ENCODE results near the gene RASA3. TPM values are rescaled to one million over a fixed set of nuclear protein-coding genes. Genes with fewer than 3 reads are reported as not detected.

Gene RASA3
- total RNA-seq, 1 donor from 2014 or later: 41.1 TPM

DNA sequence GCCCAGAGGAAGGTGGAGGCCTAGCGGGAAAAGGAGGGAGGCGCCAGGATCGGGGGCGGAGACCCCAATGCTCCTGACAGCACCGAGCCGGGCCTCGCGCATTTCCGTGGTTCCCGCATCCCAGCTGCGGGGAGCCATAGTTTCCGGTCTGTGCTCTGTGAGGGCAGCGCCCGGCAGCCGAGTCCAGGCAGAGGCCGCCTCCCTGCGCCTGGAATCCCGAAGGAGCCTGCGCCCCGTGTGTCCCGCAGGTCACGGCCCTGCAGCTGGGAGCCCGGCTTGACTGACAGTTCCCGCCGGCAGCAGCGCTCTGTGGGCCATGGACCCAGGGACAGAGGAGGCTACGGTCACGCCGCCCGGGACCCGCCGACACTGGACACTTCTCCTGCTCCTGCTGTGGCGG lies 84.0 kb downstream of the RASA3 start:
- peaks cover 71% of the 10 kb centered on the region for H4K20me1 ChIP-seq (ENCODE audit: insufficient read depth, low read length)
- H3K9me3 Mint-ChIP-seq (ENCODE audit: unreplicated experiment): no peaks in the 10 kb centered on the region

DNA sequence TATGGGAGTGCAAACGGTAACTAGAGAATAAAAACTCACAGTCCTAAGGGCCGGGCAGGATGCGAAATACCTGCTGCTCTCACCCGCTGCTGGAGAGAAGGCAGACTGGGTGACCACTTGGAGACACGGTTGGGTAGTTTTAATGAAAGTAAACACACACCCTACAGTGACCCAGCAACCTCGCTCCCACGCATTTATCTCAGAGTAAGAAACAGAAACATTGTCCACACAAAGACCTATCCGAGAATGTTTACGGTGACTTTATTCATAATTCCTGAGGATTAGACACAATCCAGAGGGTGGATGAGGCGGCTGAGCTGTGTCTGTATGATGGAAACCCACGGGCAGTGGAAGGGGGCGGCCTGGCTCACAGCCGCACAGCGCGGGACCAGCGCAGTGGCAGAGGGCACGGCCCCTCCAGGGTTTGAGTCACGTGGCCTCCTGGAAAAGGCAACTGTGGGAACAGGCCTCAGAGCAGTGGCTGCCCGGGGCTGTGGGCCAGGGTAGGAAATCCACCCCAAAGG lies 85.0 kb downstream of the RASA3 start:
- Mint-ChIP-seq H3K9me3 (ENCODE audit: unreplicated experiment) (no peaks in the 10 kb centered on the region), H3K27me3 (ENCODE audit: low read depth, unreplicated experiment) (no peaks in the 10 kb centered on the region), H3K36me3 (ENCODE audit: low read depth, unreplicated experiment) (peaks cover 10% of the 10 kb centered on the region), H3K4me1 (ENCODE audit: low read depth, unreplicated experiment) (peaks cover 19% of the 10 kb centered on the region), H3K27ac (ENCODE audit: unreplicated experiment) (no peak overlapping the region), H3K4me3 (ENCODE audit: unreplicated experiment) (no peak overlapping the region)
- H3K9me3 ChIP-seq (ENCODE audit: insufficient read depth, low read depth, low read length): no peaks in the 10 kb centered on the region
- no peaks in the 10 kb centered on the region for H3K27me3 ChIP-seq (ENCODE audit: insufficient read depth, low read length)
- no peak overlapping the region for H2AFZ ChIP-seq (ENCODE audit: low read depth, low read length)
- no peaks in the 10 kb centered on the region for H3K36me3 ChIP-seq (ENCODE audit: insufficient read depth, low read length)
- peaks cover 72% of the 10 kb centered on the region for H4K20me1 ChIP-seq (ENCODE audit: insufficient read depth, low read length)
- H3K4me2 ChIP-seq (ENCODE audit: low read length): no peak overlapping the region
- no peak for FAIRE-seq
- DNase-seq (ENCODE audit: low read depth): peak; percentile 44
- no peak overlapping the region for H3K9ac ChIP-seq (ENCODE audit: low read length)
- TF ChIP-seq, protein P1, sequence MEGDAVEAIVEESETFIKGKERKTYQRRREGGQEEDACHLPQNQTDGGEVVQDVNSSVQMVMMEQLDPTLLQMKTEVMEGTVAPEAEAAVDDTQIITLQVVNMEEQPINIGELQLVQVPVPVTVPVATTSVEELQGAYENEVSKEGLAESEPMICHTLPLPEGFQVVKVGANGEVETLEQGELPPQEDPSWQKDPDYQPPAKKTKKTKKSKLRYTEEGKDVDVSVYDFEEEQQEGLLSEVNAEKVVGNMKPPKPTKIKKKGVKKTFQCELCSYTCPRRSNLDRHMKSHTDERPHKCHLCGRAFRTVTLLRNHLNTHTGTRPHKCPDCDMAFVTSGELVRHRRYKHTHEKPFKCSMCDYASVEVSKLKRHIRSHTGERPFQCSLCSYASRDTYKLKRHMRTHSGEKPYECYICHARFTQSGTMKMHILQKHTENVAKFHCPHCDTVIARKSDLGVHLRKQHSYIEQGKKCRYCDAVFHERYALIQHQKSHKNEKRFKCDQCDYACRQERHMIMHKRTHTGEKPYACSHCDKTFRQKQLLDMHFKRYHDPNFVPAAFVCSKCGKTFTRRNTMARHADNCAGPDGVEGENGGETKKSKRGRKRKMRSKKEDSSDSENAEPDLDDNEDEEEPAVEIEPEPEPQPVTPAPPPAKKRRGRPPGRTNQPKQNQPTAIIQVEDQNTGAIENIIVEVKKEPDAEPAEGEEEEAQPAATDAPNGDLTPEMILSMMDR (IDR thresholded peaks at IDR 0.05; ENCODE audit: insufficient read depth, low read depth, low read length): no peak
- no peak for TF ChIP-seq EZH2 (IDR thresholded peaks at IDR 0.05; ENCODE audit: insufficient read depth, low read length)
- no peak overlapping the region for H3K27ac ChIP-seq (ENCODE audit: low read depth, low read length)
- peaks cover 9% of the 10 kb centered on the region for H3K4me1 ChIP-seq (ENCODE audit: insufficient read depth, low read length)
- peaks cover 88% of the 10 kb centered on the region for H3K79me2 ChIP-seq (ENCODE audit: insufficient read depth, low read length)
- H3K4me3 ChIP-seq (ENCODE audit: insufficient read depth, low read depth, low read length): no peak overlapping the region

More for the DNA sequence above, 84.0 kb downstream of the RASA3 start:
- Histone ChIP-seq H3K27me3 (ENCODE audit: insufficient read depth, low read length) (no peaks in the 10 kb centered on the region), H3K4me2 (ENCODE audit: low read length) (no peak overlapping the region), H3K79me2 (ENCODE audit: insufficient read depth, low read length) (peaks cover 88% of the 10 kb centered on the region), H3K4me1 (ENCODE audit: insufficient read depth, low read length) (peaks cover 19% of the 10 kb centered on the region), H2AFZ (ENCODE audit: low read depth, low read length) (no peak overlapping the region), H3K27ac (ENCODE audit: low read depth, low read length) (no peak overlapping the region), H3K36me3 (ENCODE audit: insufficient read depth, low read length) (no peaks in the 10 kb centered on the region), H3K9ac (ENCODE audit: low read length) (no peak overlapping the region), H3K9me3 (ENCODE audit: insufficient read depth, low read depth, low read length) (no peaks in the 10 kb centered on the region), H3K4me3 (ENCODE audit: insufficient read depth, low read depth, low read length) (no peak overlapping the region)
- DNase-seq (ENCODE audit: low read depth): no peak
- FAIRE-seq: no peak
- peaks cover 6% of the 10 kb centered on the region for H3K36me3 Mint-ChIP-seq (ENCODE audit: low read depth, unreplicated experiment)
- TF ChIP-seq, protein P1 (IDR thresholded peaks at IDR 0.05; ENCODE audit: insufficient read depth, low read depth, low read length): no peak
- TF ChIP-seq EZH2 (IDR thresholded peaks at IDR 0.05; ENCODE audit: insufficient read depth, low read length): no peak
- no peaks in the 10 kb centered on the region for H3K27me3 Mint-ChIP-seq (ENCODE audit: low read depth, unreplicated experiment)
- no peak overlapping the region for H3K27ac Mint-ChIP-seq (ENCODE audit: unreplicated experiment)
- H3K4me1 Mint-ChIP-seq (ENCODE audit: low read depth, unreplicated experiment): peaks cover 20% of the 10 kb centered on the region
- H3K4me3 Mint-ChIP-seq (ENCODE audit: unreplicated experiment): no peak overlapping the region

DNA sequence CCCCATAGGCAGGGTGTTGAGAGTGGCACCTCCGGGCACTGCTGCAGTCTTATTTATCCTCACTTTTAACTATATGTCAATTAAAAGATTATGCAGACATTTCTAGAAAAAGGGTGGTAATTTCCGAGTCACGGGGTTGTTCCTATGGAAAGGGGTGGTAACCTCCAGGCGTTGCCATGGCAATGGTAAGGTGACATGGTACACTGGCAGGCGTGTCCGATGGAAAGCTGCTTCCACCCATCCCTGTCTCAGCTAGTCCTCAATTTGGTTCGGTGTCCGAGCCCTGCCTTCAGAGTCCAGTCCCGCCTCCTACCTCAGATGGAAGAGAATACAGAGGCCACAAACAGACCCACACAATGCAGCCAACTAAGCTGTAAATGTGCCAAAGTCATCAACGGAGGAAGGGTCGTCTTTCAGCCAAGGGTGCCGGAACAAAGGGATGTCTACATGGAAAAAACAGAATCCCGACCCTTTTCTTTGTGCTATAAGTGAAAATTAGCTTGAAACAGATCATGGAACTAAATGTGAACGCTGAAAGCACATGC lies 85.9 kb downstream of the RASA3 start:
- TF ChIP-seq, protein P1 (IDR thresholded peaks at IDR 0.05; ENCODE audit: insufficient read depth, low read depth, low read length): no peak
- TF ChIP-seq EZH2 (IDR thresholded peaks at IDR 0.05; ENCODE audit: insufficient read depth, low read length): no peak
- Mint-ChIP-seq H3K27ac (ENCODE audit: unreplicated experiment) (no peak overlapping the region), H3K36me3 (ENCODE audit: low read depth, unreplicated experiment) (peaks cover 13% of the 10 kb centered on the region), H3K27me3 (ENCODE audit: low read depth, unreplicated experiment) (no peaks in the 10 kb centered on the region), H3K4me3 (ENCODE audit: unreplicated experiment) (no peak overlapping the region), H3K4me1 (ENCODE audit: low read depth, unreplicated experiment) (peaks cover 19% of the 10 kb centered on the region), H3K9me3 (ENCODE audit: unreplicated experiment) (no peaks in the 10 kb centered on the region)
- FAIRE-seq: no peak
- Histone ChIP-seq H3K9me3 (ENCODE audit: insufficient read depth, low read depth, low read length) (no peaks in the 10 kb centered on the region), H3K9ac (ENCODE audit: low read length) (no peak overlapping the region), H3K27ac (ENCODE audit: low read depth, low read length) (no peak overlapping the region), H3K36me3 (ENCODE audit: insufficient read depth, low read length) (no peaks in the 10 kb centered on the region), H2AFZ (ENCODE audit: low read depth, low read length) (no peak overlapping the region), H3K79me2 (ENCODE audit: insufficient read depth, low read length) (peaks cover 88% of the 10 kb centered on the region), H3K4me1 (ENCODE audit: insufficient read depth, low read length) (peaks cover 9% of the 10 kb centered on the region), H3K27me3 (ENCODE audit: insufficient read depth, low read length) (no peaks in the 10 kb centered on the region), H3K4me3 (ENCODE audit: insufficient read depth, low read depth, low read length) (no peak overlapping the region), H4K20me1 (ENCODE audit: insufficient read depth, low read length) (peaks cover 72% of the 10 kb centered on the region), H3K4me2 (ENCODE audit: low read length) (no peak overlapping the region)
- no peak for DNase-seq (ENCODE audit: low read depth)

Data from astrocyte (in vitro differentiated cells and primary cell).